Fibroblast of lung (primary cell): ENCODE results near the gene BLVRB.

Source experiments
- CTCF ChIP-seq, 2 donors: IDR thresholded peaks in 1 of 2; conservative IDR thresholded peaks in 1 of 2; 1 replicate in 1 of 2; 2 replicates in 1 of 2; pipeline ENCODE4 v1.5.1; 2011 to 2012; ENCODE audit warnings: low read length in 2 of 2, control low read depth in 1 of 2, inconsistent platforms in 1 of 2, low read depth in 1 of 2, mild to moderate bottlenecking in 1 of 2
- EZH2 ChIP-seq: IDR thresholded peaks from 2 replicates; pipeline ENCODE4 v1.5.1; 2012; ENCODE audit warnings: low read length, control low read depth, mild to moderate bottlenecking; ENCODE audit errors: missing control alignments

- TF ChIP-seq CTCF (conservative IDR thresholded peaks at IDR 0.05 in 1 of 2, IDR thresholded peaks at IDR 0.05 in 1 of 2; ENCODE audit: low read depth in 1 of 2, low read length in 2 of 2): no peak
- no peak for TF ChIP-seq EZH2
Measured at GRCh38 chr19:40457048-40457447, 8.5 kb downstream of the BLVRB start.
